A549 (cell line): ENCODE results near the gene ZSCAN9. TPM values are rescaled to one million over a fixed set of nuclear protein-coding genes. Genes with fewer than 3 reads are reported as not detected.

Experiments
- ATAC-seq, 2 experiments: fragments of 200-7000 bp in 1 of 2; fragments of >200 bp in 1 of 2; cut with Nextera tagmentation in 1 of 2; cut with Tn5 transposase in 1 of 2; 3 replicates each; pipeline versions ENCODE4 v1.8.0 to v1.9.1; 2018 to 2020; ENCODE audit warnings: mild to moderate bottlenecking in 1 of 2, moderate library complexity in 1 of 2
- CTCF ChIA-PET: fragments of 300-600 bp; sonication (Branson Sonifier 250); formaldehyde crosslinking; extraction: SDS; loops from one replicate; lab custom pipeline; 2021; ENCODE audit warnings: antibody characterized with exemption, inconsistent platforms; lab: Yijun Ruan, JAX
- POLR2A ChIA-PET: fragments of 350-600 bp; formaldehyde crosslinking; extraction: SDS; loops from one replicate; lab custom pipeline; 2021; ENCODE audit warnings: antibody characterized with exemption, inconsistent platforms; lab: Yijun Ruan, JAX
- DNase-seq, 2 experiments: peaks; one replicate each; pipeline versions ENCODE4 v3.0.0 to v3.0.0-alpha.2; 2011 to 2016; ENCODE audit warnings: low read depth in 1 of 2, low spot score in 1 of 2
- FAIRE-seq: peaks from 2 replicates; lab custom pipeline; 2011; peaks lifted over from hg19 to GRCh38; lab: Jason Lieb, UNC
- H3K27ac ChIP-seq, 2 experiments: fragments of >200 bp; sonication (Bioruptor Twin); formaldehyde crosslinking; 3 replicates each; pipeline ENCODE4 v1.5.1; 2016 to 2017
- H3K4me1 ChIP-seq: fragments of >200 bp; sonication (Bioruptor Twin); formaldehyde crosslinking; 3 replicates; pipeline ENCODE4 v1.6.1; 2016
- H3K4me2 ChIP-seq: fragments of >200 bp; sonication (Bioruptor Twin); formaldehyde crosslinking; 3 replicates; pipeline ENCODE4 v1.6.1; 2016
- H3K4me3 ChIP-seq: fragments of >200 bp; sonication (Bioruptor Twin); formaldehyde crosslinking; 3 replicates; pipeline ENCODE4 v1.5.1; 2016
- H3K9me3 ChIP-seq: fragments of >200 bp; sonication (Bioruptor Twin); formaldehyde crosslinking; 3 replicates; pipeline ENCODE4 v1.6.1; 2016
- BCL3 ChIP-seq: fragments of >200 bp; sonication (Bioruptor Twin); formaldehyde crosslinking; IDR thresholded peaks from 3 replicates; pipeline ENCODE4 v1.6.1; 2016
- CBX2 ChIP-seq: fragments of 200-600 bp; sonication (generic); IDR thresholded peaks from 2 replicates; pipeline ENCODE4 v1.6.1; 2016; ENCODE audit warnings: low read depth, mild to moderate bottlenecking, borderline replicate concordance
- CBX8 ChIP-seq: fragments of 200-600 bp; sonication (generic); IDR thresholded peaks from 2 replicates; pipeline ENCODE4 v1.6.1; 2016
- CEBPB ChIP-seq, 2 experiments: fragments of >200 bp in 1 of 2; sonication (Bioruptor Twin) in 1 of 2; formaldehyde crosslinking in 1 of 2; IDR thresholded peaks; 2 replicates each; pipeline ENCODE4 v1.6.1; 2012 to 2016
- CTCF ChIP-seq: fragments of >200 bp; sonication (Bioruptor Twin); formaldehyde crosslinking; IDR thresholded peaks from 3 replicates; pipeline ENCODE4 v1.5.1; 2016
- E2F6 ChIP-seq: IDR thresholded peaks from 2 replicates; pipeline ENCODE4 v1.6.1; 2012; ENCODE audit warnings: low read depth, borderline replicate concordance
- ESRRA ChIP-seq: fragments of 150-350 bp; IDR thresholded peaks from 2 replicates; pipeline ENCODE4 v1.6.1; 2014; ENCODE audit warnings: mild to moderate bottlenecking, low read length, borderline replicate concordance
- FOSL2 ChIP-seq, 2 experiments: fragments of 450-650 bp in 1 of 2; fragments of >200 bp in 1 of 2; sonication (Bioruptor Twin) in 1 of 2; formaldehyde crosslinking; IDR thresholded peaks; 2 replicates each; pipeline versions ENCODE4 v1.5.0 to v1.6.1; 2016 to 2020; ENCODE audit warnings: mild to moderate bottlenecking in 1 of 2, moderate library complexity in 1 of 2
- FOXS1 ChIP-seq: fragments of 250-450 bp; sonication (Bioruptor Pico); IDR thresholded peaks from 2 replicates; pipeline ENCODE4 v1.5.0; 2020; ENCODE audit warnings: mild to moderate bottlenecking, moderate library complexity
- GATA3 ChIP-seq: IDR thresholded peaks from 2 replicates; pipeline ENCODE4 v1.6.1; 2012; ENCODE audit warnings: borderline replicate concordance
- HES2 ChIP-seq: fragments of >200 bp; sonication (Bioruptor Twin); formaldehyde crosslinking; IDR thresholded peaks from 2 replicates; pipeline ENCODE4 v1.6.1; 2016
- HEYL ChIP-seq: fragments of 250-450 bp; sonication (Bioruptor Pico); IDR thresholded peaks from 2 replicates; pipeline ENCODE4 v1.8.0; 2021; ENCODE audit warnings: mild to moderate bottlenecking, moderate library complexity
- HMGXB4 ChIP-seq: fragments of 250-450 bp; sonication (Bioruptor Pico); IDR thresholded peaks from 2 replicates; pipeline ENCODE4 v1.5.0; 2021; ENCODE audit warnings: mild to moderate bottlenecking, moderate library complexity, borderline replicate concordance
- HOXA7 ChIP-seq: fragments of 250-450 bp; sonication (Bioruptor Pico); IDR thresholded peaks from 2 replicates; pipeline ENCODE4 v1.5.0; 2020; ENCODE audit warnings: mild to moderate bottlenecking, moderate library complexity
- HOXB13 ChIP-seq: fragments of 250-450 bp; sonication (Bioruptor Pico); IDR thresholded peaks from 2 replicates; pipeline ENCODE4 v1.5.0; 2020; ENCODE audit warnings: low read depth, mild to moderate bottlenecking, moderate library complexity
- HOXB5 ChIP-seq: fragments of 250-450 bp; sonication (Bioruptor Pico); IDR thresholded peaks from 2 replicates; pipeline ENCODE4 v1.5.0; 2020; ENCODE audit warnings: mild to moderate bottlenecking, moderate library complexity
- JUN ChIP-seq, 2 experiments: fragments of >200 bp; sonication (Bioruptor Twin); formaldehyde crosslinking; IDR thresholded peaks; 2 replicates in 1 of 2; 3 replicates in 1 of 2; pipeline ENCODE4 v1.6.1; 2016 to 2017
- KDM5A ChIP-seq: fragments of 200-600 bp; sonication (generic); IDR thresholded peaks from 2 replicates; pipeline ENCODE4 v1.6.1; 2016; ENCODE audit warnings: antibody characterized with exemption, mild to moderate bottlenecking
- MAFK ChIP-seq: fragments of 450-650 bp; IDR thresholded peaks from 2 replicates; pipeline ENCODE4 v1.6.1; 2014; ENCODE audit not compliant: partially characterized antibody
- MAX ChIP-seq: IDR thresholded peaks from 2 replicates; pipeline ENCODE4 v1.6.1; 2012
- MAZ ChIP-seq: fragments of 150-350 bp; IDR thresholded peaks from 2 replicates; pipeline ENCODE4 v1.6.1; 2014; ENCODE audit warnings: antibody characterized with exemption, low read depth, low read length, borderline replicate concordance
- NFE2L2 ChIP-seq: fragments of 150-350 bp; conservative IDR thresholded peaks from 2 replicates; pipeline ENCODE4 v1.6.1; 2014; ENCODE audit warnings: low read length
- NPAS2 ChIP-seq: fragments of 250-450 bp; sonication (Bioruptor Pico); IDR thresholded peaks from 2 replicates; pipeline ENCODE4 v1.8.0; 2022; ENCODE audit warnings: mild to moderate bottlenecking, moderate library complexity, borderline replicate concordance
- PBX3 ChIP-seq: IDR thresholded peaks from 2 replicates; pipeline ENCODE4 v1.6.1; 2012
- POLR2AphosphoS2 ChIP-seq: conservative IDR thresholded peaks from 2 replicates; pipeline ENCODE4 v1.6.1; 2012; ENCODE audit warnings: low read length, improper control_type of control experiment, inconsistent platforms
- RAD21 ChIP-seq, 2 experiments: fragments of >200 bp in 1 of 2; sonication (Bioruptor Twin) in 1 of 2; formaldehyde crosslinking in 1 of 2; IDR thresholded peaks in 1 of 2; conservative IDR thresholded peaks in 1 of 2; 2 replicates in 1 of 2; 3 replicates in 1 of 2; pipeline ENCODE4 v1.6.1; 2012 to 2018; ENCODE audit warnings: inconsistent platforms in 1 of 2
- RCOR1 ChIP-seq: fragments of 150-350 bp; IDR thresholded peaks from 2 replicates; pipeline ENCODE4 v1.6.1; 2014; ENCODE audit warnings: antibody characterized with exemption, low read length, low read depth
- SMC3 ChIP-seq: fragments of >200 bp; sonication (Bioruptor Twin); formaldehyde crosslinking; IDR thresholded peaks from 3 replicates; pipeline ENCODE4 v1.6.1; 2018; ENCODE audit warnings: inconsistent platforms
- TFCP2L1 ChIP-seq: fragments of 250-450 bp; sonication (Bioruptor Pico); IDR thresholded peaks from 2 replicates; pipeline ENCODE4 v1.5.0; 2021; ENCODE audit warnings: mild to moderate bottlenecking
- TP53 ChIP-seq: fragments of 250-450 bp; sonication (Bioruptor Pico); IDR thresholded peaks from 2 replicates; pipeline ENCODE4 v1.5.0; 2021; ENCODE audit warnings: mild to moderate bottlenecking, moderate library complexity
- USF2 ChIP-seq: fragments of 450-650 bp; IDR thresholded peaks from 2 replicates; pipeline ENCODE4 v1.6.1; 2014; ENCODE audit warnings: antibody characterized with exemption
- ZC3H11A ChIP-seq: fragments of 450-650 bp; IDR thresholded peaks from 2 replicates; pipeline ENCODE4 v1.6.1; 2014; ENCODE audit warnings: antibody characterized with exemption, mild to moderate bottlenecking
- ZNF302 ChIP-seq: fragments of 250-450 bp; sonication (Bioruptor Pico); IDR thresholded peaks from 2 replicates; pipeline ENCODE4 v1.9.0; 2021; ENCODE audit warnings: inconsistent platforms, mild to moderate bottlenecking, moderate library complexity
- WGBS: methylation state at CpG from one replicate; pipeline ENCODE4 v1.1.6; 2017; ENCODE audit errors: missing lambda C conversion rate; 5-methylcytosine and 5-hydroxymethylcytosine counted together
- polyA plus RNA-seq, 4 experiments: library from polyadenylated mRNA; depleted of rRNA in 3 of 4; stranded (reverse); fragments of >200 nt; fragmentation: RNase III in 1 of 4; extraction: RNeasy Plus Mini Kit Qiagen cat#74134 plus additional on column Dnase treatment in 1 of 4; gene quantifications; 2 replicates in 3 of 4; 3 replicates in 1 of 4; pipeline ENCODE4 v1.2.3, GENCODE V29; 2011 to 2017

ZSCAN9 gene
- polyA plus RNA-seq, 2 of the 4 experiments (the other 2 are of a cell fraction), result 7.7 to 16.2 TPM

GRCh38 chr6:28212510-28213212, 12.4 kb upstream of the ZSCAN9 start:
- CTCF ChIA-PET, result interaction anchor here (0.6 kb wide), 1 partner anchor 72 kb away, joined by 3 read pairs; no protein-coding TSS in a partner anchor
- H3K4me1 ChIP-seq, result peaks cover 5% of the 10 kb centered on the region; the same call in 1 of the 3 replicates
- POLR2A ChIA-PET, result no interaction called here
- FAIRE-seq (no peak), ATAC-seq (peak; percentile 82 to 92), DNase-seq (peak; percentile 73 to 87)
- H3K4me3 ChIP-seq, result peak overlapping the region; percentile 52
- peak overlapping the region; percentile 80 for H3K4me2 ChIP-seq
- peak overlapping the region; percentile 26 to 73; a peak in 5 of 6 replicates for H3K27ac ChIP-seq
- under 1% methylated on average over 21 of the region's 21 CpGs for WGBS
- H3K9me3 ChIP-seq, result no peaks in the 10 kb centered on the region
- TF ChIP-seq E2F6, result no peak
- no peak for TF ChIP-seq ESRRA
- no peak for TF ChIP-seq CBX2
- TF ChIP-seq TP53 (CRISPR knock-in tag), result no peak
- TF ChIP-seq HOXB5, result no peak
- no peak for TF ChIP-seq GATA3
- TF ChIP-seq MAX, result peak; percentile 57
- no peak for TF ChIP-seq ZC3H11A
- TF ChIP-seq MAFK, result peak; percentile 75
- TF ChIP-seq BCL3, result no peak
- TF ChIP-seq HMGXB4 (CRISPR knock-in tag), result 0 out of 2 replicates have a peak, but pooled peaks have one; percentile 51
- no peak; the same call in 1 of the 2 replicates for TF ChIP-seq USF2
- TF ChIP-seq RAD21 (conservative IDR thresholded peaks at IDR 0.05 in 1 of 2, IDR thresholded peaks at IDR 0.05 in 1 of 2), result peak; percentile 32 to 34; a peak in 4 of 5 replicates
- TF ChIP-seq HEYL (CRISPR knock-in tag), result no peak
- TF ChIP-seq KDM5A, result 0 out of 2 replicates have a peak, but pooled peaks have one; percentile 44
- TF ChIP-seq POLR2AphosphoS2, result no peak
- TF ChIP-seq HOXA7, result no peak
- TF ChIP-seq SMC3, result no peak
- TF ChIP-seq FOXS1 (CRISPR knock-in tag), result no peak
- TF ChIP-seq PBX3, result no peak
- TF ChIP-seq NPAS2 (CRISPR knock-in tag), result no peak
- no peak for TF ChIP-seq MAZ
- no peak for TF ChIP-seq CBX8
- TF ChIP-seq ZNF302 (CRISPR knock-in tag), result no peak
- TF ChIP-seq HOXB13 (CRISPR knock-in tag), result no peak
- TF ChIP-seq NFE2L2, result no peak
- peak; percentile 31; the same call in 2 of the 3 replicates for TF ChIP-seq CTCF
- no peak for TF ChIP-seq FOSL2 (IDR thresholded peaks at IDR 0.05)
- TF ChIP-seq FOSL2 (CRISPR knock-in tag; IDR thresholded peaks at IDR 0.05), result no peak
- no peak for TF ChIP-seq JUN (IDR thresholded peaks at IDR 0.05)
- TF ChIP-seq CEBPB (IDR thresholded peaks at IDR 0.05), result no peak
- TF ChIP-seq RCOR1, result no peak
- no peak for TF ChIP-seq HES2
- no peak for TF ChIP-seq TFCP2L1 (CRISPR knock-in tag)
